SKM-1 (cell line): ENCODE data around the gene EXOC3L2.
"Not testable (repeated sequence)": the region's sequence is repeated elsewhere in the genome, so short reads cannot be mapped to it uniquely, and the experiment has no call there.

Source experiments
- DNase-seq: peaks from one replicate; lab custom pipeline; 2025; ENCODE audit not compliant: unreplicated experiment; lab: John Stamatoyannopoulos, UW

Gene EXOC3L2

DNA sequence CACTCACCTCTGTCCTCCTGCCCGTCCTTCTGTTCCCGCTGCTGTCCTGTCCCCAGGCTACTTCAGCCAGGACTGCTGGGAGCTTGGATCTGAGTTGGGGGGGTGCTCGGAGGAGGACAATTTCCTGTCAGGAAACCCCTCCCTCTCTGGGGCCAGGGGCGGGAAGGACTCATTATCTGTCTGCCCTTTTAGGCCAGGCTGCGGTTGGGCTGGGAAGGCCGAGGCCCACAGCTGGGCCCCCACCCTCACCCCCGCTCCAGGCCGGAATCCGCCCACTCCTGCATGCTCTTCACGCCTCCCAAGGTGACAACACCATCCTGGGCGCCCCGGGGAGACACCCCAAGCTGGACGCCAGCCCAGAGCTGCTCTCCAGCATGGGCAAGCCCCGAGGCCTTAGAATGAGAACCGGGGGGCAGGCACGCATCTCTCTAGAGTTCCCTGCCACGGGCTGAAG, at the start of gene EXOC3L2:
Gene EXOC3L2 (minus strand): TSS at position 74 of the 454 bp plus-strand sequence. CDS start 6,362 bp downstream, outside the sequence.
- no peak for DNase-seq

DNA sequence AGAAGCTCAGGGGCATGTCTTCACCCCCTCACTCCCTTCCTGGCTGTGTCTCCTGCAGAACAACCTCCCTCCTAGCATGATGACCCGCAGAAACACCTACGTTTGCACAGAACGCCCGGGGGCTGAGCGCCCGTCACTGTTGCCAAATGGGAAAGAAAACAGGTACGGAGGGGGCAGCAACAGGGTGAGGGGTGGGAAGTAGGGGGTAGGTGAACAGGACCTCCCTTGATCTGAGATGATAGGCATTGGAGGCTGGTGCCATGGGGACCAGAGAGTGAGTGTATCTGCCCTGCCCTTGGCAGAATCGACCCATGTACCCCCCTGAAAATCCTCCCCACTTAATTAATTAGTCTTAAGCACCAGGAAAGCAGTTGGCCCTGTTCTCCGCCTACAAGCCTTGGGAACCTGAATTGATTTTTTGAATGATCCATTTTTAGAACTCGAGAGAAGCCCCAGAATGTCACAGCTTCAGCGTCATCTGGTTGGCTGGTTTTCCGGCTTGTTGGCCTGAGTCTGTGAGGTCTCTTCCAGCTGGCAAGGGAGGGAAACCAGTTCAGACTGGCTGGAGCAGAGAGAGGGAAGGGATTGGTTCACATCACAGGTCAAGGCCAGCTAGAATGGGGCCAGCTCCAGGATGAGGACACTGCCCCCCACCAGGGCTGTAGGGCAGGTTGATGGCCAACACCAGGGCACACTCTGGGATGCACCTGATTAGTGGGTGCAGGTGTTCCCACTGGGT, 49.3 kb upstream of the EXOC3L2 start:
- no peak for DNase-seq

DNA sequence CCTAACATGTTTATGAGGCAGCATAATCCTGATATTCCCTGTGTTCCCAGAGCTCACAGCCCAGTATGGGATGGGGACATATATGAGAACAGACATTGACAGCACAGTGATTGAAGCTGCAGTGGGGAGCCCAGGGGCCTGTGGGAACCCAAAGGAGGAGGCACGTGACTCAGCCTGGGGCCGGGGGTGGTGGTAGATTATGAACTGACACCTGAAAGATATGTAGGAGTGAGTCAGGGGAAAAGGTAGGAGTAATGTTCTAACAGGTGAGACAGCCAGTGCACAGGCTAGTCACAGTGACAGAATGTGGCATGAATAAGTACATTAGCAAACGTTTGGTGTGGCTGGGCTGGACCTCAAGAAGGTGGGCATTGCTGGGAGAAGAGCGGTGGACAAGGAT, 48.5 kb upstream of the EXOC3L2 start:
- no peak for DNase-seq

DNA sequence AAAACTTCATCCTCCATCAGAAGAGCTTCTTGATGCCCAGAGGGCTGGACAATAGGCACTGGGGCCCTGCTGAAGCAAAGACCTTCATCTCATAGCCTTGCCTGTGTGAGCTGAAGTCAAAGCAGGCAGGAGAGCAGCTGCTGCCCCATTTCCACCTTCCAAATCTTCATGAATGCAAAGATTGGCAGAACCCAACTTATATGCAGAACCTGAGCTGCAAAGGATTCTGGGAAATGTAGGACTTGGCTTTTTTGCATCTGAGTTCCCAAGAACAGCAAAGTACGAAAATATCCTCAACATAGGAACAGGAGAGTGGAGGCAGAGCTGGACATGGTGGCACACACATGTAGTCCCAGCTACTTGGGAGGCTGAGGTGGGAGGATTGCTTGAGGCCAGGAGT, 46.6 kb upstream of the EXOC3L2 start:
- no peak for DNase-seq

DNA sequence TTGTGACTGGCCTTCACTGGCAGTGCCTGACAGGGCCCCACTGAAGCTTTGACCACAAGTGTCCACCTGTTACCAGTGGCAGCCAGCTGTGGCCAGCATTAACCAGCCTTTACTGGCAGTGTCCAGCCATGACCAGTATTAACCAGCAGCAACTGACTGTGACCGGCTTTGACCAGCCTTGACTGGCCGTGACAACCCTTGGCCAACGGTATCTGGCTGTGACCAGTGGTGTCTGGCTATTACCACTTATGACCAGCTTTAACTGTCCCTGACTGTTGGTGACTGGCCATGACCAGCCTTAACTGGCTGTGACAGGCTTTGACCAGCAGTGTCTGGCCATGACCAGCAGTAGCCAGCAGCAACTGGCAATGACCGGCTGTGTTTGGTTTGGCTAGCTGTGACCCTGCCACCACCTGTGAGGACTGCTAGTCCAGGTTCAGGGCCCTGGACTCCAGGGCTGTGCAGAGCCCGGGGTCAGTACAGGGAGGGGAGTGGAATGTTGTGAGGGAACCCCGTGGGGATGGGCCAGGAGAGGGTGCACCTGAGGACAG, 45.2 kb upstream of the EXOC3L2 start:
- no peak for DNase-seq

DNA sequence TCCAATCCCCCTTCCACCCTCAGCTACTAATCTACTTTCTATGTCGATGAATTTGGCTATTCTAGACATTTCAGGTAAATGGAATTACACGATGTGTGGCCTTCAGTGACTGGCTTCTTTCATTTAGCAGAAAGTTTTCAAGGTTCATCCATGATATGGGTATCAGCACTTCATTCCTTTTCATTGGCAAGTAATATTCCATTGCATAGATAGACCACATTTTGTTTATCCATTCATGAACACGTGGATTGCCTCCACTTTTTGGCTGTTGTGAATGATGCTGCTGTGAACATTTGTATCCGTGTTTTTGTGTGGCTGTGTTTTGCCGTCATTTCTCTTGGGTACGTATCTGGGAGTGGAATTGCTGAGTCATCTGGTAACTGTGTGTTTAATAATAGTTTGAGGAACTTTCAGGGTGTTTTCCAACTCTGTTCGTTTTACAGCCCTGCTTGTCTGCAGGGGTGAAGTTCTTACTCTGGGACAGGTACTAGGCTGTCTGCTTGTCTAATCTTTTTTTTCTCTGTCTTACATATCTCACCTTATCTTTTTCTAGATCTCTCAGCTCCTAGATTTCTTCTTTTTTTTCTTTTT, 38.3 kb upstream of the EXOC3L2 start:
- peak; percentile 17 for DNase-seq

DNA sequence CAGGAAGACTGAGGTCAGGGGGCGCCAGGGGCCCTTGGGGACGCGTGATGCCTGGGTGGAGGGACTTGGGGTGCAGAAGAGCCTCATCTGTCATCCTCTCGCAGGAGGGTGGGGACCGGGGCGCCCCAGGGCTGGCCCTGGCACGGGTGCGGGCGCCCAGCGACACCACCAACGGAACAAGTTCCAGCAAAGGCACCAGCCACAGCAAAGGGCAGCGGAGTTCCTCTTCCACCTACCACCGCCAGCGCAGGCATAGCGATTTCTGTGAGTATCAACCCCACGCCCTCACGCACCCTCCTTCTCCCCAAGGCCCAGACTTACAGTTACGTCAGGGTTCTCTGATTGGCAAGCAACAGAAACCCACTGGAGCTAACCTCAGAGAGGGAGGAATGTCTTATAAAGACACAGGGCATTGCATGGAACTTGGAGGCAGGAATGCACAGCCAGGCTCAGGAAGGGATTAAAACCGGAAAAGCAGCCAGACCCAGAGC, 35.3 kb upstream of the EXOC3L2 start:
- DNase-seq: no peak

DNA sequence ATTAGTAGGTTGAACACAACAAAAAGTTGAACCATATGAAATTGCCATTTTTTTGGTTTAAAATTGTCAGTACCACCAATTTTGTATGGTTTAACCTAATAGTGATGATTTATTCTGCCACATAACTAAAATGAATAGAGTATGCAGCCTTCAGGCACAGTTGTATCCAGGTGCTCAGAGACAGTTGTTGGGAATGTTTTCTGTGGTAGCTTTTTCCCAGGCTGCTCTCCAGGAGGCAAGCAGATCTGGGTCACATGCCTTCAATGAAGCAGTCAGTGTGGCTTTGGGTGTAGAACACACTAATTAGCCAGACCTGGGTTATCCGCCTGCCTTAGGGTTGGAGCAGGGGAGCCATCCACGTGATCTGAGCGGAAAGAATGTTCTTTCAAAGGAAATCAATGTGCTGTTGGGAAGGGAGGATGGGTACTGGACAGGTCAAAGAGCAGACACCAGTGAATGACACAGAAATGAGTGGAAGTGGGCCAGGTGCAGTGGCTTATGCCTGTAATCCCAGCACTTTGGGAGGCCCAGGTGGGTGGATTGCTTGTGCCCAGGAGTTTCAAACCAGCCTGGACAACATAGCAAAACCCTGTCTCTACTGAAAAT, 34.5 kb upstream of the EXOC3L2 start:
- DNase-seq: no peak

DNA sequence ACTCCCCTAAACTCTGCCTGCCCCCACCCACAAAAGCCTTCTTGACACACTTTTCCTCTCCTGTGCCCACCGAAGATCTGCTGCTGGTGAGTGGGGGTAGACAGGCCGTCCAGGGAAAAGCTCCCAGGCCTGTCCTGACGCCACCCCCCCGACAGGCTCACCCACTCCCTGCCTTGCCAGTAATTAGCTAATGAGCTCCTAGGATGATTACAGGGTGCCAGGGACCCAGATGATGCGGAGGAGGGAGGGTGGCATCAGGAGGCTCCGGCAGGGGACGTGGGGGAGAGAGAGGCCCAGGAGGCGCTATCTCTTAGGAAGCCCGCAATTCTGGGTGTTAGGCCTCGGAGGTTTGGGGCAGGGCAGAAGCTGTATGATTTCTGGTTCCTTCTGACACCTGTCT, 32.9 kb upstream of the EXOC3L2 start:
- no peak for DNase-seq

DNA sequence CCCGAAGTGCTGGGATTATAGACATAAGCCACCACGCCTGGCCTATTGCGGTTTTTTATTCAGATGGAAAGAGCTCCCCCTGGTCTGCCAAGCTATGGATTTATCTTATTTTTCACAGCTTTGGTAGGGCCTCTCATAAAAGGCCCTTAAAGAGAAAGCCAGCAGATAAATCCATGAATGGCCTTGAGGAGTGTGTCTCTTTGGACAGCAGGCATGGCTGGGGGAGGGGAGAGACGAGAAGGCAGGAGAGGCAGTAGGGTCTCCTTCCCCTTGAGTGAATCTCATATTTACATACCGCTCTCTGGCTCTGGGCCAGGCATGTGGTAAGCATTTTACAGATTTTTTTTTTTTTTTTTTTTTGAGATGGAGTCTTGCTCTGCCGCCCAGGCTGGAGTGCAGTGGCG, 31.1 kb upstream of the EXOC3L2 start:
- DNase-seq: no peak

DNA sequence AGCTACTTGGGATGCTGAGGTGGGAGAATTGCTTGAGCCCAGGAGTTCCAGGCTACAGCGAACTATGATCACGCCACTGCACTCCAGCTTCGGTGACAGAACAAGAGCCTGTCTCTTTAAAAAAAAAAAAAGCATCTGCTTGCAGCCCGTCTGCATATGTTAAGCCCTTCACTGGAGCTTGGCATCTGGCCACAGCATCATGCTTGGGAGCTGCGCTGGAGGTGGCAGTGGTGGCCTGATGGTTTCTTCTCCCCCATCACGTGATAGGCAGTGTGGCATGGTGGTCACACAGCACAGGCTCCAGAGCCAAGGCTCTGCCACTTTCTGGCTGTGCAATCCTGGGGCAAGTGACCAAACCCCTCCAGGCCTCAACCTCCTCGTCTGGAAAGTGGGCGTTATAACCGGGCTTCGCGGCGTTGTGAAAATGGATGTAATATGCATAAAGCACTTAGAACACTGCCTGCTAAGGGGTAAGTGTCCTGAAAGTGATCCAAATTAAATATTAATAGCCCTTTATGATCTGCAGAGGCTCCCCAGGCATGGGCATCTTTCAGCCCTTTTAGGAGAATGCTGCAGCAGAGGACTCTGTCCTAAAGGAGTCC, 30.3 kb upstream of the EXOC3L2 start:
- no peak for DNase-seq

DNA sequence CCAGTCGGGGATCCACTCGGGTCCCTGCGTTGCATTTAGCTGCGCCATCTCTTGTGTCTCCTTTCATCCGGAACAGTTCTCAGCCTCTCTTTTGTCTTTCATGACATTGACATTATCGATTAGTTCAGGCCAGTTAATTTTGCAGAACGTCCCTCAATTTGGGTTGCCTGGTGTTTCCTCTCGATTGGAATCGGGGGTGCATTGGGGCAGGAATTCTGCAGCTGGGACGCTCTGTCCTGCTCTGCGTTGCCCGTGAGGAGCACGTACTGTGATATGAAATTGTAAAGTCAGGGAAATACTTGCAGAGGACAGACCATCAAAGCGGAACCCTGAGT, 28.3 kb upstream of the EXOC3L2 start:
- DNase-seq: no peak

DNA sequence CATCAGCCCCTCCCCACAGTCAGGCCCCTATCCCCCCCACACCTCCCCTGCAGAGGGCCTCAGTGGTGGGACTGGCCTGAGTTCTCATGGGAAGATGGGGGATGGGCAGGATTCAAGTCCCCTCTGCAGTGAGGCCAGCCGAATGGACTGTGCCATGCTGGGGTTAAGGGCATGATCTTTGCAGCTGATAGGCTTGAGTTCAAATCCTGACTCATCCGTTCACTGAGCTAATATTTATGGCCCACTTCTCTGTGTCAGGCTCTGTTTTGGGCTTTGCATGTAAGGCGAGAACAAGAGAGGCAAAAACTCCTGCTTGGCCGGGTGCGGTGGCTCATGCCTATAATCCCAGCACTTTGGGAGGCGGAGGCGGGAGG, 26.5 kb upstream of the EXOC3L2 start:
- DNase-seq: no peak

DNA sequence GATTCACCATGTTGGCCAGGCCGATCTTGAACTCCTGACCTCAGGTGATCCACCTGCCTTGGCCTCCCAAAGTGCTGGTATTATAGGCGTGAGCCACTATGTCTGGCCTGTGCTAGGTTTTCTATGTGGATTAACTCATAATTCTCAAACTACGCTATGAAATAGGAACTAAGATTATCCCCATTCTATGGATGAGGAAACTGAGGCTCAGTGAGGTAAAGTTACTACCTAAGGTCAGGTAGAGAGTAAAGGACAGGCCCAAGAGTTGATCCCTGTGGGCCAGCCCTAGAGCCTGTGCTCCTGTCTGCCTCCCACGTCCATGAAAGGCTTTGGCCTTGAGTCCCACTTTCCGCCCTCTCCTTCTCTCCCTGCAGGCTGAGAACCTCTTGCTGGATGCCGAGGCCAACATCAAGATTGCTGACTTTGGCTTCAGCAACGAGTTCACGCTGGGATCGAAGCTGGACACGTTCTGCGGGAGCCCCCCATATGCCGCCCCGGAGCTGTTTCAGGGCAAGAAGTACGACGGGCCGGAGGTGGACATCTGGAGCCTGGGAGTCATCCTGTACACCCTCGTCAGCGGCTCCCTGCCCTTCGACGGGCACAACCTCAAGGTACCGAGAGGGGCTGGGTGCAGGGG, 26.0 kb upstream of the EXOC3L2 start:
- no peak for DNase-seq

DNA sequence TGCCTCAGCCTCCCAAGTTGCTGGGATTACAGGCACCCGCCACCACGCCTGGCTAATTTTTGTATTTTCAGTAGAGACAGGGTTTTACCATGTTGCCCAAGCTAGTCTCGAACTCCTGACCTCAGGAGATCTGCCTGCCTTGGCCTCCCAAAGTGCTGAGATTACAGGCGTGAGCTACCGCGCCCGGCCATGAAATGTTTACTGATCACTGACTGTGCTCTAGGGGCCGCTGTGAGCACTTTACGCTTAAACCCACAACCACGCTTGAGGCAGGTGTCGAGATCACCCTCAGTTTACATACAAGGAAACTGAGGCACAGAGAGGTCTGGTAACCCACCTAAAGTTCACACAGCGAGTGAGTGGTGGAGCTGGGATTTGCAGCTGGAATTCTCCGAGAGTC, 24.7 kb upstream of the EXOC3L2 start:
- not testable (repeated sequence) for DNase-seq

DNA sequence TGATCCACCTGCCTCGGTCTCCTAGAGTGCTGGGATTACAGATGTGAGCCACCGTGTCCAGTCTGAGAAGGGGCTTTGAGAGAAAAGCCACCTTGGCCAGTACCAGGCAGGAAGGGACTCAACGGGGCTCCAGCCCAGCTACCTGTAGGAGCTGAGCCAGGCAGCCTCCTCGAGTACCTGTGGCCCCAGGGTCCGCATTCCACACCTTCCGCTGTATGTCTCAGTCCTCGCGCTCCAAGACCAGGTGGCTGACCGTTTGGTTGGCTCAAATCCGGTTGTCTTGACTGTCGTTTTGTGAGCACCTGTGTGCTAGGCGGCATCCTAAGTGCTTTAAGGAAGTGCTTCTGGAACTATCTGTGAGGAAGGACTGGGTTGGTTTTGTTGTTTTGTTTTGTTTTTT, 22.1 kb upstream of the EXOC3L2 start:
- no peak for DNase-seq

DNA sequence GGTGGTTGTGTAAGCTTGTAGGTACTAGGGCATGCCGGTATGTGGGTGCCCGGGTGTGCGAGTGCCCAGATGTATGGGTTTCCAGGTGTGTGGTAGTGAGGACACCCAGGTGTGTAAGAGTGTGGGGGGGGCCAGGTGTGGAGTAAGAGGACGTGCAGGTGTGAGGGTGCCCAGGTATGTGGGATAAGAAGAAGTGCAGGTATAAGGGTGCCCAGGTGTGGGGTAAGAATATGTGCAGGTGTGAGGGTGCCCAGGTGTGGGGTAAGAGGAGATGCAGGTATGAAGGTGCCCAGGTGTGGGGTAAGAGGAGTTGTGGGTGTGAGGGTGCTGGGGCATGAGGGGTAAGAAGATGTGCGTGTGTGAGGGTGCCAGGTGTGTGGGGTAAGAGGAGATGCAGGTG, 20.2 kb upstream of the EXOC3L2 start:
- DNase-seq: no peak

DNA sequence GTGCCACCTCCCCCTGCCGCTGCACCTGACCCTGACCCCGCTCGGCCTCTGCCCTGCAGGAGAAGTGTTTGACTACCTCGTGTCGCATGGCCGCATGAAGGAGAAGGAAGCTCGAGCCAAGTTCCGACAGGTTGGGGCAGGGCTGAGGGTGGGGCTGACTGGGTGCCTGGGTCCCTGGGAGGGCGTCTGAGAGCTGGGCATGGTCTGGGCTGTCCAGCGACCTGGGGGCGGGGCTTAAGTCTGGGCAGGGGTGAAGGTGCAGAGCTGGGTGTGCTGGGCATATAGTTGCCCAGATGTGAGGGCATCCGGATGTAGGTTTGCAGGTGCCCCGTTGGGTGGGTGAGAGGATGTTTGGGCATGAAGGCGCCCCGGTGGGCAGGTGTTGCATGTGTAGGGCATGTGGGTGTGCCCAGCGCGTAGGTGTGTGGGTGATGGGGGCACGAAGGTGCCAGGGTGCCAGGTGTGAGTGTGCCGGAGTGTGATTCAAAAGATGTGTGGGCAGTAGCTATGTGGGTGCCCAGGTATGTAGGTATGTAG, 19.6 kb upstream of the EXOC3L2 start:
- DNase-seq: no peak

DNA sequence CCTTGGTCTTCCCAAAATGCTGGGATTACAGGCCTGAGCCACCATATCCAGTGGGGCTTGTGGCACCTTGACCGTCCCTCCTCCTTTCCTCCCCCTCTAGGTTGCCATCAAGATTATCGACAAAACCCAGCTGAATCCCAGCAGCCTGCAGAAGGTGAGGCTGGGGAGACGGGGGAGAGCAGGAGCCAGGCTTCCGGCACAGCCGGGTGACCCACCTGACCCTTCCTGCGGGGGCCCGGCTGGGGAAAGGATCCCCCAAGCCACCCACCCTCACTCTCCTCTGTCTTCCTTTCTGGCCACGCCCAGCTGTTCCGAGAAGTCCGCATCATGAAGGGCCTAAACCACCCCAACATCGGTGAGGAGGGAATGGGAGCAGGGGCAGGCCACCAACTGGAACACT, 17.8 kb upstream of the EXOC3L2 start:
- DNase-seq: no peak

DNA sequence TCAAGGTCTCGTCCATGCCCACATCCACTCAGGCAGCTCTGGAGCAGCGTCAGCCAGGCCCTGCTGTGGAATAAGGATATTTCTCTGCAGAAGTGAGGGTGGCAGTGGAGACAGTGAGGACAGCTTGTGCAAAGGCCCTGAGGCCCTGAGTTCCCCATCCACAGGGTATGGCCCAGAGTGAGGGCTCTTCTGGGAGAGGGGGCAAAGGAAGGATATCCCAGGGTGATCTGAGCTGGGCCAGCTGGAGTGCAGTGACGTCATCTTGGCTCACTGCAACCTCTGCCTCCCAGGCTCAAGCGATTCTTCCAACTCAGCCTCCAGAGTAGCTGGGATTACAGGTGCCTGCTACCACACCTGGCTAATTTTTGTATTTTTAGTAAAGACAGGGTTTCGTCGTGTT, 17.4 kb upstream of the EXOC3L2 start:
- no peak for DNase-seq

DNA sequence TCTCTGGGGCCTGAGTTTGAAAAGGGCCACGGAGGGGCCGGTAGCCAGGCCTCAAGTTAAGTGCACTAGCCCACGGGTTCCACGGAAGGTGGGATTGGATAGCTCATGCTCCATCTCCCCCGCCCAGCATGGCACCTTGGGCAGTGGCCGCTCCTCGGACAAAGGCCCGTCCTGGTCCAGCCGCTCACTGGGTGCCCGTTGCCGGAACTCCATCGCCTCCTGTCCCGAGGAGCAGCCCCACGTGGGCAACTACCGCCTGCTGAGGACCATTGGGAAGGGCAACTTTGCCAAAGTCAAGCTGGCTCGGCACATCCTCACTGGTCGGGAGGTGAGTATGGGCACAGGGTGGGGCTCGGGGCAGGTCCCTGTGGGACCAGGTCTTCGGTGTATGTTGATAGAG, 13.7 kb upstream of the EXOC3L2 start:
- no peak for DNase-seq
